RCC 7860 (cell line): ENCODE data around the gene RNF217.
"Not testable (repeated sequence)": the region's sequence is repeated elsewhere in the genome, so short reads cannot be mapped to it uniquely, and the experiment has no call there.

Source experiments
- DNase-seq: peaks from one replicate; pipeline ENCODE4 v3.0.0-alpha.2; 2015; ENCODE audit warnings: low spot score
- FAIRE-seq: peaks from 2 replicates; lab custom pipeline; 2012; peaks lifted over from hg19 to GRCh38; lab: Jason Lieb, UNC

The RNF217 gene

GRCh38 chr6:124961777-124962638 is at the start of gene RNF217:
RNF217 (plus strand) TSS chr6:124962437; CDS start chr6:124962545, 108 bp downstream.
- DNase-seq (peak; percentile 23), FAIRE-seq (no peak)

DNA sequence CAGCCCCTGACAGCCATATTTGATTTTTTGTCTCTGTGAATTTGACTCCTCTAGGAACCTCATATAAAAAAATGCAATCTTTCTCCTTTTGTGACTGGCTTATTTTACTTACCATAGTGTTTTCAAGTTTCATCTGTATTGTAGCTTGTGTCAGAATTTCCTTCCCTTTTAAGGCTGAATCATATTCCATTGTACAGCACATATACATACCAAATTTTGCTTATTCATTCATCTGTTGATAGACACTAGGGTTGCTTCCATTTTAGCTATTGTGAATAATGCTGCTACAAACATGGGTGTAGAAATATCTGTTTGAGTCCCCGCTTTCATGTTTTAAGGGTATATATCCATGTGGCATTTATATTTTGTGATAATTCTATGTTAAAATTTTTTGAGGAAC is 49.2 kb upstream of the RNF217 start:
- DNase-seq (no peak), FAIRE-seq (no peak)

DNA sequence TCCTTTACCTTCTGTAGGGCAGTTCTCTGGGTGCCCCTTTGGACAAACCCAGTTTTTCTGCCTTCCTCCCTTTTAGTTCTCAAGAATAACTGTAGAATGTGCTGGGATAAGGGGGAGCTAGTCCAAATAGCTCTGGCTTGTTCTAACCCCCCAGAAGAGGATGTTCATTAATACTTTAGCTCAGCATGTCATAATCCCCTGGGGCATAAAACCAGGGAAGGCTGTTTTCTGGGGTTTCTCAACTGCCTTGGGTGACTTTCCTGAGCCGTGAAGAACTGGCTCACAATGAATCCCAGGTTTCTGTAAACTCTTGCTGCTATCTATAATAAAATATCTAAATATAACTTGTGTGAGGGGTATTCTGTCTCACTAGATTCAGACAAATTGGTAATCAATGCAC is 44.5 kb upstream of the RNF217 start:
- FAIRE-seq = no peak
- DNase-seq = no peak

DNA sequence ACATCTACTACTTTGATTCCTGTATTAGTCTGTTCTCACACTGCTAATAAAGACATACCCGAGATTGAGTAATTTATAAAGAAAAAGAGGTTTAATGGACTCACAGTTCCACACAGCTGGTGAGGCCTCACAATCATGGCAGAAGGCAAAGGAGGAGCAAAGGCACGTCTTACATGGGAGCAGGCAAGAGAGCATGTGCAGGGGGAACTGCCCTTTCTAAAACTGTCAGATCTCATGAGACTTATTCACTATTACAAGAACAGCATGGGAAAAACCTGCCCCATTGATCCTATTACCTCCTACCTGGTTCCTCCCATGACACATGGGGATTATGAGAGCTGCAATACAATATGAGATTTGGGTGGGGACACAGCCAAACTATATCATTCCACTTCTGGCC is 42.5 kb upstream of the RNF217 start:
- not testable (repeated sequence) for FAIRE-seq, DNase-seq

DNA sequence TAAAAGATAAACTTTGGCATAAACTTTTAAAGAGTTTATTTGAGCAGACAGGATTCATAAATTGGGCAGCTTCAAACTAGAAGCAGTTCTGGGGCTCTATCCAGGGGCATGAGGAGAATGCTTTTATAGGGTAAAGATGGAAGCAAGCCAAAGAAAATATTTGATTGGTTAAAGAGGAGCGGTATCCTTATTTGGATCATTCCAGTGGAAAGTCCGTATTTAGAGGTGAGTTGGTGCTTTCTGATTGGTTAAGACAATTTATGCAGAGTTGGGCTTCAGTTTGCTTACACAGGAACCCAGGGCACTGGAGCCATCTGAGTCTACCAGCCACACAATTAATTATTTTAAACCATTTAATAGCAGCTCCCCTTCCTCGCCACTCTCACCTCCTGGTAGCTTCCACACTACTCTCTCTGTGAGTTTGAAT is 37.9 kb upstream of the RNF217 start:
- FAIRE-seq = no peak
- no peak for DNase-seq

DNA sequence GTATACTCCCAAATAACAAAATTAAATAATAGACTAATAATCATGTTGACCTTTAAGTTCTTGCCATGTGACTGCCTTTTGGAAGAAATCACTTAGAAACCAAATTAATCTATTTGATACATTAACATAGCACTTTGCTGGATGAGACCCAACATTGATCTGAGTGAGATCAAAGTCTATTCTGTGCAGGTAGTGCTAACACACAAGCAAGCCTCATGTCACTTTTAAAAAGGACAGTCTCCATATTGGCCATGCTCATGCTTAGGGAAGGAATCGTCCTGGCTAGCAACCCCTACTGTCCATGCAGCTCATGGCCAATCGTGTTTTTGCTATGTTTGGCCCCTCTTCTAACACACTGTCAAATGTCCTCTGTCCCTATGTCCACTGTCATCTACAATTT is 35.8 kb upstream of the RNF217 start:
- FAIRE-seq = no peak
- DNase-seq = no peak

GRCh38 chr6:124927806-124928205 is 34.4 kb upstream of the RNF217 start:
- FAIRE-seq = no peak
- peak; percentile 15 for DNase-seq

DNA sequence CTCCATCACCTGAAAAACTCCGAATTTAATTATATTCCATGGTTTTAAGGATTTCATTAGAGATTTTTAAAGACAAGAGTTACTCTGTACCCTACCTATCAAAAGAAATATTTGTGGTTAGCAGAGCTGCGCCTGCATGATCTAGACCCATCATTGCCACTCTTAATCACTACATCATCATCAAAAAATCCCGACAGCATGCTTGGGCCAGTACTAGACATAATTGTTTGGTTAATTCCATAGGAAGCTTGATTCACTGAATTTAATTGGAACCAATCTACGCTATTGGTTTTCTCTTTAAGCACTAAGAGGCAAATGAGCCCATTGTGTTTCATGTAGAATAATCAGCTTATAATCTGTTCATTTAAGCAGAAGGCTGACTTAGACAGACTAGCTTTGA is 33.4 kb upstream of the RNF217 start:
- FAIRE-seq = no peak
- no peak for DNase-seq

DNA sequence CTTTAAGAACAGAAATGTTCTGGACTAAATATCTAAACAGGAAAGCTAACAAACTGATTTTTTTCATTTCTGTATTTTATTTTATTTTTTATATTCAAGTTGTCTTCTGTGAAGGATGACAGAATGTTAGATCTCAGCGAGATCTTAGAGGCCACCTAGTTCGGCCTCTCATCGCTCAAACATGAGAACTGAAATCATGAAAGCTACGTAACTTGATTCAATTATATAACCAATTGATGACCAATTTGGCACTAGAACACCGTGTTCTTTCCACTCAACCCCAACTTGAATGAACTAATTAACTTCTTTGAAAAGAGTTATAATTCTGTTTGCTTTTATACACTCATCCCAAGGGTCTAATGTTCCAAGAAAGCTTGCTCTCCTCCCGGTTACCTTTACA is 24.6 kb upstream of the RNF217 start:
- FAIRE-seq (no peak), DNase-seq (no peak)

DNA sequence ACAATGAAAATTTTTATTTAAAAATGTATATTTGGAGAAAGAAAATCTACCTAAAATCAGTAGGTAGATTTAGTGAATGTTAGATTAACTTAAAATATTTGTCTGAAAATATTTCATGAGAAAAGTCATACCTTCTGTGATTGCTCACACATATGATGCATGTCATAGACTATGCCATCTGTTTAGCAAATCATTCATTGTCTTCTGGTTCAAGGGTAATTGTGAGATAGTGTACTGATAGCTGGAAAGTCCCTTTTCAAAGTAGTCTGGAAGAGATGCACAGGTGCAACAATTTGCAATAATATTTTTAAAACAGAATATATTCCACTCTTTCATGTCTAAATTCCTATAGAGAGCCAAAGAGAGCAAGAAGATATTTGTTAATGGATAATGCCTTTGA is 21.0 kb upstream of the RNF217 start:
- FAIRE-seq (no peak), DNase-seq (no peak)

GRCh38 chr6:124943658-124944057 is 18.6 kb upstream of the RNF217 start:
- DNase-seq = no peak
- no peak for FAIRE-seq

- DNase-seq = no peak
Observed at GRCh38 chr6:124947971-124948451, 14.2 kb upstream of the RNF217 start.

GRCh38 chr6:124949706-124950105 is 12.5 kb upstream of the RNF217 start:
- FAIRE-seq (no peak), DNase-seq (no peak)

More at GRCh38 chr6:124947971-124948451, 14.2 kb upstream of the RNF217 start:
- no peak for FAIRE-seq

DNA sequence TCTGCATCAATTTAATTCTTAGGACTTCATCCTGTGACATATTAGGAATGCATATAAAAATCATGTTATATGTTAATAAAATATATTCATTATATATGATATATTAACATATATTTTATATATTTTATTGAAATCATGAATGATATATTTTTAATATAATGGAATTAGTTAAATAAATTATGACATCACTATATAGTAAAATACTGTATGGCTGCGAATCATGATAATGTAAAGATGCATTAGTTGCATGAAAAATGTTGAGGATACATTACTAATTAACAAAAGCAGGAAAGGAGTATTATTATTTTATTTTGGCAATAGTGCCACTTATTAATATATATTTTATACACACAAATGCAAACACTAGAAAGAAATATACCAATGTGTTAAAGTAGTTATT is 8.4 kb upstream of the RNF217 start:
- DNase-seq (no peak), FAIRE-seq (peak; percentile 51)

- DNase-seq = no peak
- no peak for FAIRE-seq
Observed at GRCh38 chr6:124955108-124955856, 7.0 kb upstream of the RNF217 start.

- FAIRE-seq (no peak), DNase-seq (no peak)
Observed at GRCh38 chr6:124956018-124956417, 6.2 kb upstream of the RNF217 start.

- no peak for FAIRE-seq
- DNase-seq = no peak
Observed at GRCh38 chr6:124958149-124958548, 4.1 kb upstream of the RNF217 start.

DNA sequence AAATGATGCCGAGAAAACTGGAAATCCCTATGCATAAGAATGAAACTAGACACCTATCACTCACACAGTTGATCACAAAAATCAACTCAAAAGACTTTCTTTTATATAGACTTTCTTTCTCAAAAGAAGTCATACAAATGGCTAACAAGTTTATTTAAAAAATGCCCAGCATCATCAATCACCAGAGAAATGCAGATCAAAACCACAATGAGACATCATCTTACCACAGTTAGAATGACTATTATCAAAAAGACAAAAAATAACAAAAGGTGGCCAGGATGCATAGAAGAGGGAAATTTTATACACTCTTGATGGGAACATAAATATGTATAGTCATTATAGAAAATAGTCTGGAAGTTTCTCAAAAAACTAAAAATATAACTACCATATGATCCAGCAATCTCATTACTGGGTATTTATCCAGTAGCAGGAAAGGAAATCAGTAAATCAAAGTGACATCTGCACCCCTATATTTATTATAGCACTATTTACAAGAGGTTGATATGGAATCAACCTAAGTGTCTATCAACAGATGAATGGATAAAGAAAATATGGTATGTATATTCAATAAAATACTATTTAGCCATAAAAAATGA is 3.4 kb upstream of the RNF217 start:
- DNase-seq = peak; percentile 69
- peak; percentile 94 for FAIRE-seq

DNA sequence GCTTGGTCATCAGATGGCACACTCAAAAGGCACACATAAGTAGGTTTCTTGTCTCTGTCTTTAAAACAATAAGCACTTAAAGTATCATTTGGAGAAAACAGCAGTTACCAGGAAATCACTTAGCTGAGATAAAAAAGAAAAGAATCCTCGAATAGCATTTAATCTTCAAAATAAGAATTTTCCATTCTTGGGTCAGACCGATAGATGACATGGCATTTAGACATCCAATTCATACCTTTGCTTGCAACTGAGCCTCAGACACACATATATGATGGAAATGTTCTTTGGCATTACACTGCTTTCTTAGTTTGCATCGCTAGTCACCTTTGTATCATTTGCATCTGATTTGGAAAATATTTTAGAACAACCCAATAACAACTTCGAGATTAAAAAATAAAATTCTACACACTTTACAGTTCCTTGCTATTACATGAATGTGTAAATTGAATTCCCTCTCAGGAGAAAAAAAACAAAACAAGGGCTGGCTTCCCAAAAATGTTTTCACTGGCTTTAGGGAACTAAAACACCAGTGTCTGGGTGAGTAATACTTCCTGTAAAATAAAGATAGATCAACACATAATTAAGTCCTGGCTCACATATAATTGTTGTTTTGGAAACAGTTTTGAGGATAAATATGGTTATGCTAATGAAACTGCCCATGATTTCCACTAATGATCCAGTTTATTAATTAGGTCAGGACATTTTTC is 1.3 kb upstream of the RNF217 start:
- DNase-seq = no peak
- FAIRE-seq = no peak

GRCh38 chr6:124961464-124961776 is 817 bp upstream of the RNF217 start:
- no peak for DNase-seq
- no peak for FAIRE-seq
